Upper lobe of left lung (tissue), 6 donors: ENCODE data around the gene CIT. TPM values are rescaled to one million over a fixed set of nuclear protein-coding genes. Genes with fewer than 3 reads are reported as not detected.

Experiments used
- ATAC-seq, 2 donors: fragments of 200-7000 bp; cut with Tn5 transposase; one replicate each; pipeline ENCODE4 v1.9.1; 2022; ENCODE audit warnings: mild to moderate bottlenecking in 2 of 2, moderate library complexity in 2 of 2; ENCODE audit not compliant: low FRiP score in 2 of 2
- DNase-seq, 2 donors: peaks; one replicate each; pipeline ENCODE4 v3.0.0-alpha.2; 2019 to 2020
- H3K27ac ChIP-seq, 4 donors: fragments of 200-600 bp; sonication (generic); one replicate each; pipeline ENCODE4 v1.5.1; 2016 to 2019
- H3K27me3 ChIP-seq, 4 donors: fragments of 200-600 bp; sonication (generic); one replicate each; pipeline ENCODE4 v1.5.1; 2017 to 2019
- H3K36me3 ChIP-seq, 4 donors: fragments of 200-600 bp; sonication (generic); one replicate each; pipeline ENCODE4 v1.5.1; 2016 to 2019
- H3K4me1 ChIP-seq, 4 donors: fragments of 200-600 bp; sonication (generic); one replicate each; pipeline ENCODE4 v1.5.1; 2018 to 2019
- H3K4me3 ChIP-seq, 4 donors: fragments of 200-600 bp; sonication (generic); one replicate each; pipeline ENCODE4 v1.5.1; 2017 to 2019; ENCODE audit warnings: mild to moderate bottlenecking in 2 of 4, moderate library complexity in 1 of 4
- H3K9me3 ChIP-seq, 4 donors: fragments of 200-600 bp; sonication (generic); one replicate each; pipeline ENCODE4 v1.5.1; 2018 to 2019
- EP300 ChIP-seq, 4 donors: sonication (generic); formaldehyde crosslinking; IDR thresholded peaks; one replicate each; pipeline ENCODE4 v1.5.1; 2017; ENCODE audit warnings: antibody characterized with exemption in 4 of 4, control low read depth in 2 of 4
- POLR2A ChIP-seq, 4 donors: fragments of 450-650 bp; IDR thresholded peaks; one replicate each; pipeline ENCODE4 v1.5.1; 2016 to 2017; ENCODE audit warnings: antibody characterized with exemption in 4 of 4, mild to moderate bottlenecking in 2 of 4
- POLR2AphosphoS5 ChIP-seq, 2 donors: sonication (generic); formaldehyde crosslinking; IDR thresholded peaks; one replicate each; pipeline ENCODE4 v1.5.1; 2017; ENCODE audit warnings: antibody characterized with exemption in 2 of 2
- WGBS, 2 donors: methylation state at CpG; one replicate each; pipeline ENCODE4 v1.1.5; 2017 to 2018; 5-methylcytosine and 5-hydroxymethylcytosine counted together
- total RNA-seq, 6 donors: library from RNA; depleted of rRNA in 4 of 6; stranded (reverse); fragments of >200 nt in 4 of 6; gene quantifications; one replicate each; pipeline versions ENCODE4 v1.1.0 to v1.2.1, GENCODE V29; 2016 to 2021
- TF ChIP-seq, protein P1 (sequence below), 6 experiments: fragments of 450-650 bp in 4 of 6; fragments of 200-600 bp in 2 of 6; sonication (generic) in 2 of 6; IDR thresholded peaks; one replicate each; pipeline ENCODE4 v1.5.1; 2016 to 2019; ENCODE audit warnings: antibody characterized with exemption in 6 of 6
- donor health status: DM: no; HTN: no; CAD: no; lungs with moderate emphysema.
- donor health status: DM: no; HTN: yes; CAD: no; lungs with severe emphysema.

CIT gene
- total RNA-seq, 6 donors from 2014 or later, result 7.8 to 185 (median 73.6) TPM

DNA sequence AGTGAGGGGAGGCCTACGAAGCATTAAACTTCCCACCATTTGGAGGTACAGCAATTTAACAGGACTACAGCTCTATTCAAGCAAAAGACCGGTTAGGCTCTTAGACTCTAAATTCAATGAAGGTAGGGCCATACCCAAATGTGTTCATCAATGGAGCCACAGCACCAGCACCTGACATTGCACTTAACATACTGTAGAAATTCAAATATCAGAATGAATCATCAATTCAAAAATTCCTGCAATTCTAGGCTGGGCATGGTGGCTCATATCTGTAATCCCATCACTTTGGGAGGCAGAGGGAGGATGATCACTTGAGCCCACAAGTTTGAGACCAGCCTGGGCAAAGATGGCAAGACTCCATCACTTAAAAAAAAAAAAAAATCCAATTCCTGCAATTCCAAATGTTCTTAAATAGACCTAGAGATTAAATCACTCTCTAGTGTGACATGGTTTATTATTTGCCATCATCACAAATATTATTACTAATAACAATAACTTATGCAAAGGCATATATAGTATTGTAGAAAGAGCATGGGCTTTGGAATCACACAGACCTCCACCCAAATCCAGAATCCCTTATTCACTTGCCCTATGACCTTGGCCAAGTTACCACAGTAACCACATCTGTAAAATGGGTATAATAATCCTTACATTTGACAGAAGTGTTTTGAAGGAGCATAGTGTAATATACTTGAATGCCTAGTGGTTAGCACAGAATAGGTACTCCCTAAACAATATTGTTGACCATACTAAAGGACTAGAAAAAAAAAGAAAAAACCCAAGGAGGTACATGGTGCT, 59.4 kb downstream of the CIT start:
- ATAC-seq, result no peak
- no peaks in the 10 kb centered on the region for H3K4me1 ChIP-seq
- no peaks in the 10 kb centered on the region for H3K36me3 ChIP-seq
- no peak for DNase-seq
- H3K9me3 ChIP-seq, result no peaks in the 10 kb centered on the region
- TF ChIP-seq EP300 (IDR thresholded peaks at IDR 0.05), result no peak
- TF ChIP-seq, protein P1, sequence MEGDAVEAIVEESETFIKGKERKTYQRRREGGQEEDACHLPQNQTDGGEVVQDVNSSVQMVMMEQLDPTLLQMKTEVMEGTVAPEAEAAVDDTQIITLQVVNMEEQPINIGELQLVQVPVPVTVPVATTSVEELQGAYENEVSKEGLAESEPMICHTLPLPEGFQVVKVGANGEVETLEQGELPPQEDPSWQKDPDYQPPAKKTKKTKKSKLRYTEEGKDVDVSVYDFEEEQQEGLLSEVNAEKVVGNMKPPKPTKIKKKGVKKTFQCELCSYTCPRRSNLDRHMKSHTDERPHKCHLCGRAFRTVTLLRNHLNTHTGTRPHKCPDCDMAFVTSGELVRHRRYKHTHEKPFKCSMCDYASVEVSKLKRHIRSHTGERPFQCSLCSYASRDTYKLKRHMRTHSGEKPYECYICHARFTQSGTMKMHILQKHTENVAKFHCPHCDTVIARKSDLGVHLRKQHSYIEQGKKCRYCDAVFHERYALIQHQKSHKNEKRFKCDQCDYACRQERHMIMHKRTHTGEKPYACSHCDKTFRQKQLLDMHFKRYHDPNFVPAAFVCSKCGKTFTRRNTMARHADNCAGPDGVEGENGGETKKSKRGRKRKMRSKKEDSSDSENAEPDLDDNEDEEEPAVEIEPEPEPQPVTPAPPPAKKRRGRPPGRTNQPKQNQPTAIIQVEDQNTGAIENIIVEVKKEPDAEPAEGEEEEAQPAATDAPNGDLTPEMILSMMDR (IDR thresholded peaks at IDR 0.05), result no peak
- TF ChIP-seq POLR2AphosphoS5 (IDR thresholded peaks at IDR 0.05), result no peak
- no peak for TF ChIP-seq POLR2A (IDR thresholded peaks at IDR 0.05)
- H3K4me3 ChIP-seq, result no peak overlapping the region
- H3K27me3 ChIP-seq, result no peaks in the 10 kb centered on the region
- H3K27ac ChIP-seq, result no peak overlapping the region
- WGBS, 2 donors, result 97 to 100% methylated on average over 2 of the region's 2 CpGs

DNA sequence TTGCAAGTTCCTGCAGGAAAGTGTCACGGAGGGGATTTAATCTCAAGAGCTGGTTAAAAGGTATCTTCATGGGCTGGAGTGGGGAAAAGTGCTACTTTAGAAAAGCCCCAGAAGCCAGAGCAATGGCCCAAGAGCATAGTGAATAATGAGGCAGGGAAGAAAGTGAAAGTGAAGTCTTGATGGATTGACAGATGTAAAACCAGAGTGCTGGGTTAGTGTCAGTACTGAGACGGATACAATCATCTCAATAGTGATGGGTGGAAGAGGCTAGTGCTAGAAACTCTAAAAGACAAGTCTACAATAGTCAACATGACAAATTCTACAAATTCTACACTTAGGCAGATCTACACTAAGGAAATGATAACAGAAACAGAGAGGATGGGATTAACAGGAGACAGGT, 68.1 kb downstream of the CIT start:
- Histone ChIP-seq H3K4me1 (peaks cover 0 to 6% (median 2%) of the 10 kb centered on the region in 4 donors), H3K27me3 (no peaks in the 10 kb centered on the region), H3K4me3 (no peak overlapping the region), H3K9me3 (no peaks in the 10 kb centered on the region), H3K36me3 (no peaks in the 10 kb centered on the region), H3K27ac (no peak overlapping the region)
- TF ChIP-seq POLR2AphosphoS5 (IDR thresholded peaks at IDR 0.05) (no peak), POLR2A (IDR thresholded peaks at IDR 0.05) (no peak), EP300 (IDR thresholded peaks at IDR 0.05) (no peak)
- TF ChIP-seq, protein P1 (IDR thresholded peaks at IDR 0.05), result no peak
- ATAC-seq (no peak), DNase-seq (no peak)
- 80 to 90% methylated on average over 2 of the region's 2 CpGs for WGBS, 2 donors

DNA sequence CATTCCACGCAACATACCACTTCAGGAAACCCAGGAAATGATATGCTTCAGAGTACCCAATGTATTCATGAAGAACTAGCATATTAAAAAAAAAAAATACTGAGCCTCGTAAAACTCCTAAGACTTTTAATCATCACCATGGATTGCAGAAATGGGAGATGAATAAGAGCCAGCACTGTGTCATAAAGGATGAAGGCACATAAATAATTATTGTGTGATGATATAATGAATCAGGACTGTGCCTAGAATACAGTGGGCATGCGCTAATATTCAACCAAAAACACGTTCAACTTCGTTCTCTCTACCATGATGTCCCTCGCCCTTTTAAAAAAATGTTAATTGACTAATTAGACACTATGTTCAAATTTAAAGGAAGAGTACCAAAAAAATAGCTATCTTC, 68.7 kb downstream of the CIT start:
- H3K27ac ChIP-seq, result no peak overlapping the region
- 93 to 98% methylated on average over 6 of the region's 6 CpGs for WGBS, 2 donors
- TF ChIP-seq POLR2A (IDR thresholded peaks at IDR 0.05) (no peak), POLR2AphosphoS5 (IDR thresholded peaks at IDR 0.05) (no peak), EP300 (IDR thresholded peaks at IDR 0.05) (no peak)
- TF ChIP-seq, protein P1 (IDR thresholded peaks at IDR 0.05), result no peak
- H3K4me3 ChIP-seq, result no peak overlapping the region
- DNase-seq (no peak), ATAC-seq (no peak)
- H3K9me3 ChIP-seq, result no peaks in the 10 kb centered on the region
- H3K36me3 ChIP-seq, result no peaks in the 10 kb centered on the region
- peaks cover 0 to 12% (median 3%) of the 10 kb centered on the region in 4 donors for H3K4me1 ChIP-seq
- H3K27me3 ChIP-seq, result no peaks in the 10 kb centered on the region

DNA sequence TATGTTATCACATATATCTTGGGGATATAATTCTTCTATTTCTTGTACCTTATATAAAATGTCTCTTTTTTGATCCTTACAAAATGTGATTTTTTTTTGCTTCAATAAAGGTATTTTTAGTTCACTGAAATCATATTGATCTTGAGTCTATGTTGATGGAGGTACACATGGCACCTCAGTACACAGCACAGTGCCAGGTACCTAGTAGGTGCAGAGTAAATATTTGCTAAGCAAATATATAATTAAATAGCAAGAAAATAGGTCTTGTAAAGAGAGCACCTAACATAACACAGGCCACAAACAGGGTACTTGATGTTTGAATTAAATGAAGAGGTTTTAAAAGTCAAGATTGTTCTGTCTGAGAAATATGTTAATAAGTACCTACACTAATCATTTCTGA, 69.7 kb downstream of the CIT start:
- ATAC-seq (no peak), DNase-seq (no peak)
- no peaks in the 10 kb centered on the region for H3K36me3 ChIP-seq
- H3K27me3 ChIP-seq, result no peaks in the 10 kb centered on the region
- no peaks in the 10 kb centered on the region for H3K9me3 ChIP-seq
- TF ChIP-seq POLR2A (IDR thresholded peaks at IDR 0.05), result no peak
- TF ChIP-seq, protein P1 (IDR thresholded peaks at IDR 0.05), result no peak
- TF ChIP-seq POLR2AphosphoS5 (IDR thresholded peaks at IDR 0.05), result no peak
- no peak for TF ChIP-seq EP300 (IDR thresholded peaks at IDR 0.05)
- H3K27ac ChIP-seq, result no peak overlapping the region
- H3K4me3 ChIP-seq, result no peak overlapping the region
- peaks cover 0 to 14% (median 3%) of the 10 kb centered on the region in 4 donors for H3K4me1 ChIP-seq
